ENCODE measurements around the gene ZDHHC9.
"Not testable (repeated sequence)": the region's sequence is repeated elsewhere in the genome, so short reads cannot be mapped to it uniquely, and the experiment has no call there.

The ZDHHC9 gene

GRCh38 chrX:129843459-129844306 lies at the start of gene ZDHHC9:
Gene ZDHHC9, minus strand, starts transcription at chrX:129843886. Its CDS starts 1,941 bp downstream, at chrX:129841945.
- DNase-seq (ENCODE audit: low read depth in 2 of 2): peak; percentile 73 to 77

GRCh38 chrX:129877401-129877800 lies 33.7 kb upstream of the ZDHHC9 start:
- no peak for DNase-seq (ENCODE audit: low read depth in 2 of 2)

- no peak for DNase-seq (ENCODE audit: low read depth in 2 of 2)
Observed at GRCh38 chrX:129876771-129877305, 33.2 kb upstream of the ZDHHC9 start.

GRCh38 chrX:129875669-129876068 lies 32.0 kb upstream of the ZDHHC9 start:
- no peak for DNase-seq (ENCODE audit: low read depth in 2 of 2)

- no peak for DNase-seq (ENCODE audit: low read depth in 2 of 2)
Observed at GRCh38 chrX:129872524-129872923, 28.8 kb upstream of the ZDHHC9 start.

GRCh38 chrX:129866321-129866720 lies 22.6 kb upstream of the ZDHHC9 start:
- not testable (repeated sequence) for DNase-seq (ENCODE audit: low read depth in 2 of 2)

- DNase-seq (ENCODE audit: low read depth in 2 of 2): not testable (repeated sequence)
Observed at GRCh38 chrX:129859134-129859533, 15.4 kb upstream of the ZDHHC9 start.

- not testable (repeated sequence) for DNase-seq (ENCODE audit: low read depth in 2 of 2)
Observed at GRCh38 chrX:129851825-129852224, 8.1 kb upstream of the ZDHHC9 start.

GRCh38 chrX:129846716-129847115 lies 3.0 kb upstream of the ZDHHC9 start:
- DNase-seq (ENCODE audit: low read depth in 2 of 2): no peak

GRCh38 chrX:129845616-129846190 lies 2.0 kb upstream of the ZDHHC9 start:
- no peak for DNase-seq (ENCODE audit: low read depth in 2 of 2)

GRCh38 chrX:129843209-129843458 lies 552 bp downstream of the ZDHHC9 start:
- no peak for DNase-seq (ENCODE audit: low read depth in 2 of 2)

- no peak for DNase-seq (ENCODE audit: low read depth in 2 of 2)
Observed at GRCh38 chrX:129842510-129843208, 1.0 kb downstream of the ZDHHC9 start.

GRCh38 chrX:129840344-129840743 lies 3.3 kb downstream of the ZDHHC9 start:
- DNase-seq (ENCODE audit: low read depth in 2 of 2): no peak

GRCh38 chrX:129836827-129837226 lies 6.9 kb downstream of the ZDHHC9 start:
- no peak for DNase-seq (ENCODE audit: low read depth in 2 of 2)

- no peak for DNase-seq (ENCODE audit: low read depth in 2 of 2)
Observed at GRCh38 chrX:129833153-129833990, 10.3 kb downstream of the ZDHHC9 start.

GRCh38 chrX:129831091-129831885 lies 12.4 kb downstream of the ZDHHC9 start:
- DNase-seq (ENCODE audit: low read depth in 2 of 2): no peak

- DNase-seq (ENCODE audit: low read depth in 2 of 2): no peak
Observed at GRCh38 chrX:129830494-129830893, 13.2 kb downstream of the ZDHHC9 start.

GRCh38 chrX:129825746-129826505 lies 17.8 kb downstream of the ZDHHC9 start:
- no peak for DNase-seq (ENCODE audit: low read depth in 2 of 2)

GRCh38 chrX:129824620-129825019 lies 19.1 kb downstream of the ZDHHC9 start:
- no peak for DNase-seq (ENCODE audit: low read depth in 2 of 2)

GRCh38 chrX:129823522-129823921 lies 20.2 kb downstream of the ZDHHC9 start:
- DNase-seq (ENCODE audit: low read depth in 2 of 2): no peak

All from stimulated activated CD4-positive, alpha-beta T cell treated with anti-CD3 and anti-CD28 coated beads, Interleukin-4, amount 100 ng/mL, for 48 hours (primary cell).